Measurements from ENCODE around the gene PRMT3. TPM values are rescaled to one million over a fixed set of nuclear protein-coding genes. Genes with fewer than 3 reads are reported as not detected.
"Not testable (repeated sequence)": the region's sequence is repeated elsewhere in the genome, so short reads cannot be mapped to it uniquely, and the experiment has no call there.

PRMT3 gene
- total RNA-seq, 1 donor from 2014 or later, result 12.5 TPM

DNA sequence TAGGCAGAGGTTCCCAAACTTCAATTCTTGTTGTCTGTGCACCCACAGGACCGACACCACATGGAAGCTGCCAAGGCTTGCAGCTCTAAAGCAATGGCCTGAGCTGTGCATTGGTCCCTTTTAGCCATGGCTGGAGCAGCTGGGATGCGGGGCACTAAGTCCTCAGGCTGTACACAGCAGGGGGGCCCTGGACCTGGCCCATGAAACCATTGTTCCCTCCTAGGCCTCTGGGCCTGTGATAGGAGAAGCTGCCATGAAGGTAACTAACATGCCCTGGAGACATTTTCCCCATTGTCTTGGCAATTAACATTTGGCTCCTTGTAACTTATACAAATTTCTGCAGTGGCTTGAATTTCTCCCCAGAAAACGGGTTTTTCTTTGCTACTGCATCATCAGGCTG is 168.3 kb downstream of the PRMT3 start:
- TF ChIP-seq, protein P1, sequence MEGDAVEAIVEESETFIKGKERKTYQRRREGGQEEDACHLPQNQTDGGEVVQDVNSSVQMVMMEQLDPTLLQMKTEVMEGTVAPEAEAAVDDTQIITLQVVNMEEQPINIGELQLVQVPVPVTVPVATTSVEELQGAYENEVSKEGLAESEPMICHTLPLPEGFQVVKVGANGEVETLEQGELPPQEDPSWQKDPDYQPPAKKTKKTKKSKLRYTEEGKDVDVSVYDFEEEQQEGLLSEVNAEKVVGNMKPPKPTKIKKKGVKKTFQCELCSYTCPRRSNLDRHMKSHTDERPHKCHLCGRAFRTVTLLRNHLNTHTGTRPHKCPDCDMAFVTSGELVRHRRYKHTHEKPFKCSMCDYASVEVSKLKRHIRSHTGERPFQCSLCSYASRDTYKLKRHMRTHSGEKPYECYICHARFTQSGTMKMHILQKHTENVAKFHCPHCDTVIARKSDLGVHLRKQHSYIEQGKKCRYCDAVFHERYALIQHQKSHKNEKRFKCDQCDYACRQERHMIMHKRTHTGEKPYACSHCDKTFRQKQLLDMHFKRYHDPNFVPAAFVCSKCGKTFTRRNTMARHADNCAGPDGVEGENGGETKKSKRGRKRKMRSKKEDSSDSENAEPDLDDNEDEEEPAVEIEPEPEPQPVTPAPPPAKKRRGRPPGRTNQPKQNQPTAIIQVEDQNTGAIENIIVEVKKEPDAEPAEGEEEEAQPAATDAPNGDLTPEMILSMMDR (conservative IDR thresholded peaks at IDR 0.05; ENCODE audit: low read depth, low read length), result no peak
- H3K4me3 ChIP-seq (ENCODE audit: low read depth, low read length), result no peak overlapping the region
- no peak for DNase-seq (ENCODE audit: low read depth)

DNA sequence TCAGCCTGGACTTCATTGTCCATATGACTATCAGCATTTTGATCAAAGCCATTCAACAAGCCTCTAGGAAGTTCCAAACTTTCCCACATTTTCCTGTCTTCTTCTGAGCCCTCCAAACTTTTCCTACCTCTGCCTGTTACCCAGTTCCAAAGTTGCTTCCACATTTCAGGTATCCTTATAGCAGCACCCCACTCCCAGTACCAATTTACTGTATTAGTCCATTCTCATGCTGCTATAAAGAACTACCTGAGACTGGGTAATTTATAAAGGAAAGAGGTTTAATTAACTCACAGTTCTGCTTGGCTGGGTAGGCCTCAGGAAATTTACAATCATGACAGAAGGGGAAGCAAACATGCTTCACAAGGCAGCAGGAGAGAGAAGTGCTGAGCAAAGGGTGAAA is 168.9 kb downstream of the PRMT3 start:
- not testable (repeated sequence) for DNase-seq (ENCODE audit: low read depth); H3K4me3 ChIP-seq (ENCODE audit: low read depth, low read length)

DNA sequence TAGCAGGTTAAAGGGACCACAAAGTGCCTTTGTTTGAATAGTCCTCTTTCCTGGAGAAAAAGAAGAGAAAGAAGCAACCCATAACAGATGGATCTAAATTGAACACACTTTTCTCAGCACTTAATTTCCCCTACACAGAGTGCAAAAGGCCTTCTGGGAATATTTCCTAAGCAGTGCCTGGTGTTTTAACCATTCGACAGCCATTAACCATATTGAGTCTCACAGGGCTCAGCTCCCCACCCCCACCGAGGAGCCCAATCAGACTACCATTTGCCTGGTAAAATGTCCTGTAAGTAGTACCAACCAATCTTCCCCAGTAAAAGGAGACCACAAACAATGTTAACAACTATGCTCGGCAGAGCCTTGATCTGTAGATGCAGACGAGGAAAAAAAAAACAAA is 171.2 kb downstream of the PRMT3 start:
- TF ChIP-seq, protein P1 (conservative IDR thresholded peaks at IDR 0.05; ENCODE audit: low read depth, low read length), result no peak
- no peak overlapping the region for H3K4me3 ChIP-seq (ENCODE audit: low read depth, low read length)
- DNase-seq (ENCODE audit: low read depth), result no peak

Other genes starting within 250 kb of the PRMT3 start
- not detected in 2 replicates for gene DBX1, start 227.2 kb upstream of the PRMT3 start, total RNA-seq
- gene HTATIP2, start 24.0 kb upstream of the PRMT3 start, total RNA-seq, result 48.8 and 67.6 TPM in 2 replicates
- gene SLC6A5, start 211.9 kb downstream of the PRMT3 start, total RNA-seq, result not detected in 2 replicates